DND-41 (cell line): ENCODE data around the gene PREX1.

ENCODE experiments used
- ATAC-seq: fragments of 200-7000 bp; cut with Tn5 transposase; 3 replicates; pipeline ENCODE4 v1.9.1; 2021; ENCODE audit warnings: low read depth; ENCODE audit not compliant: insufficient read depth
- DNase-seq: peaks from one replicate; pipeline ENCODE4 v3.0.0-alpha.2; 2020
- H2AFZ ChIP-seq: 2 replicates; pipeline ENCODE4 v1.6.0; 2012; ENCODE audit warnings: low read depth, low read length
- H3K27ac ChIP-seq: 2 replicates; pipeline ENCODE4 v1.5.1; 2012; ENCODE audit warnings: low read length, inconsistent platforms
- H3K27me3 ChIP-seq: fragments of 200-600 bp; sonication (generic); 2 replicates; pipeline ENCODE4 v1.6.0; 2012; ENCODE audit warnings: low read length, mild to moderate bottlenecking, inconsistent platforms; ENCODE audit not compliant: insufficient read depth, poor library complexity
- H3K36me3 ChIP-seq: 2 replicates; pipeline ENCODE4 v1.5.1; 2012; ENCODE audit warnings: low read length, inconsistent platforms; ENCODE audit not compliant: insufficient read depth
- H3K4me1 ChIP-seq: 2 replicates; pipeline ENCODE4 v1.5.1; 2012; ENCODE audit warnings: mild to moderate bottlenecking, low read length; ENCODE audit not compliant: insufficient read depth
- H3K4me2 ChIP-seq: 2 replicates; pipeline ENCODE4 v1.6.0; 2012; ENCODE audit warnings: mild to moderate bottlenecking, moderate library complexity, low read length, inconsistent platforms; ENCODE audit not compliant: insufficient read depth
- H3K4me3 ChIP-seq, 2 experiments: fragments of 200-600 bp in 1 of 2; shearing (Covaris generic) in 1 of 2; 2 replicates each; pipeline ENCODE4 v1.5.1; 2012 to 2016; ENCODE audit warnings: inconsistent platforms in 2 of 2, low read length in 2 of 2, mild to moderate bottlenecking in 2 of 2, low read depth in 1 of 2, moderate library complexity in 1 of 2
- H3K79me2 ChIP-seq: 2 replicates; pipeline ENCODE4 v1.6.0; 2012; ENCODE audit warnings: low read length, inconsistent platforms; ENCODE audit not compliant: insufficient read depth
- H3K9ac ChIP-seq: 2 replicates; pipeline ENCODE4 v1.6.0; 2012; ENCODE audit warnings: low read depth, mild to moderate bottlenecking, inconsistent platforms, low read length, moderate library complexity
- H3K9me3 ChIP-seq: 2 replicates; pipeline ENCODE4 v1.5.1; 2012; ENCODE audit warnings: low read length, moderate library complexity, mild to moderate bottlenecking, inconsistent platforms; ENCODE audit not compliant: insufficient read depth, severe bottlenecking
- H4K20me1 ChIP-seq: 2 replicates; pipeline ENCODE4 v1.6.0; 2012; ENCODE audit warnings: low read length; ENCODE audit not compliant: insufficient read depth
- EZH2 ChIP-seq: IDR thresholded peaks from 3 replicates; pipeline ENCODE4 v1.6.1; 2012; ENCODE audit warnings: borderline replicate concordance, low read depth, mild to moderate bottlenecking, moderate library complexity, low read length, inconsistent platforms; ENCODE audit not compliant: severe bottlenecking
- TF ChIP-seq, protein P1 (sequence below): IDR thresholded peaks from 2 replicates; pipeline ENCODE4 v1.5.1; 2012; ENCODE audit warnings: borderline replicate concordance, low read length, moderate library complexity, mild to moderate bottlenecking; ENCODE audit not compliant: poor library complexity, severe bottlenecking; ENCODE audit errors: extremely low read depth

Gene PREX1

DNA sequence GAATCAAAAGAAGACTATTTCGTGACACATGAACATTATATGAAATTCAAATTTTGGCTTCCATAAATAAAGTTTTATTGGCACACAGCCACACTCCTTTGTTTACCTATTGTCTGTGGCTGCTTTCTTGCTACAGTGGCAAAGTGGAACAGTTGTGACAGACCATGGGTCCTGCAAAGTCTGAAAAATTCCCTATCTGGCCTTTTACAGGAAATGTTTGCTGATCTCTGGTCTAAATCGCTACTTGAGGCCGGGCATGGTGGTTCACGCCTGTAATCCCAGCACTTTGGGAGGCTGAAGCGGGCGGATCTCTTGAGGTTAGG, 23.1 kb upstream of the PREX1 start:
- H4K20me1 ChIP-seq: no peaks in the 10 kb centered on the region
- H3K36me3 ChIP-seq: no peaks in the 10 kb centered on the region
- DNase-seq (no peak), ATAC-seq (no peak)
- H3K79me2 ChIP-seq: no peaks in the 10 kb centered on the region
- H3K9ac ChIP-seq: no peak overlapping the region
- TF ChIP-seq, protein P1, sequence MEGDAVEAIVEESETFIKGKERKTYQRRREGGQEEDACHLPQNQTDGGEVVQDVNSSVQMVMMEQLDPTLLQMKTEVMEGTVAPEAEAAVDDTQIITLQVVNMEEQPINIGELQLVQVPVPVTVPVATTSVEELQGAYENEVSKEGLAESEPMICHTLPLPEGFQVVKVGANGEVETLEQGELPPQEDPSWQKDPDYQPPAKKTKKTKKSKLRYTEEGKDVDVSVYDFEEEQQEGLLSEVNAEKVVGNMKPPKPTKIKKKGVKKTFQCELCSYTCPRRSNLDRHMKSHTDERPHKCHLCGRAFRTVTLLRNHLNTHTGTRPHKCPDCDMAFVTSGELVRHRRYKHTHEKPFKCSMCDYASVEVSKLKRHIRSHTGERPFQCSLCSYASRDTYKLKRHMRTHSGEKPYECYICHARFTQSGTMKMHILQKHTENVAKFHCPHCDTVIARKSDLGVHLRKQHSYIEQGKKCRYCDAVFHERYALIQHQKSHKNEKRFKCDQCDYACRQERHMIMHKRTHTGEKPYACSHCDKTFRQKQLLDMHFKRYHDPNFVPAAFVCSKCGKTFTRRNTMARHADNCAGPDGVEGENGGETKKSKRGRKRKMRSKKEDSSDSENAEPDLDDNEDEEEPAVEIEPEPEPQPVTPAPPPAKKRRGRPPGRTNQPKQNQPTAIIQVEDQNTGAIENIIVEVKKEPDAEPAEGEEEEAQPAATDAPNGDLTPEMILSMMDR: no peak
- no peak for TF ChIP-seq EZH2
- no peaks in the 10 kb centered on the region for H3K27me3 ChIP-seq
- no peak overlapping the region for H3K4me2 ChIP-seq
- no peak overlapping the region for H3K27ac ChIP-seq
- H3K9me3 ChIP-seq: no peaks in the 10 kb centered on the region
- H3K4me3 ChIP-seq: no peak overlapping the region
- no peaks in the 10 kb centered on the region for H3K4me1 ChIP-seq
- no peak overlapping the region for H2AFZ ChIP-seq

DNA sequence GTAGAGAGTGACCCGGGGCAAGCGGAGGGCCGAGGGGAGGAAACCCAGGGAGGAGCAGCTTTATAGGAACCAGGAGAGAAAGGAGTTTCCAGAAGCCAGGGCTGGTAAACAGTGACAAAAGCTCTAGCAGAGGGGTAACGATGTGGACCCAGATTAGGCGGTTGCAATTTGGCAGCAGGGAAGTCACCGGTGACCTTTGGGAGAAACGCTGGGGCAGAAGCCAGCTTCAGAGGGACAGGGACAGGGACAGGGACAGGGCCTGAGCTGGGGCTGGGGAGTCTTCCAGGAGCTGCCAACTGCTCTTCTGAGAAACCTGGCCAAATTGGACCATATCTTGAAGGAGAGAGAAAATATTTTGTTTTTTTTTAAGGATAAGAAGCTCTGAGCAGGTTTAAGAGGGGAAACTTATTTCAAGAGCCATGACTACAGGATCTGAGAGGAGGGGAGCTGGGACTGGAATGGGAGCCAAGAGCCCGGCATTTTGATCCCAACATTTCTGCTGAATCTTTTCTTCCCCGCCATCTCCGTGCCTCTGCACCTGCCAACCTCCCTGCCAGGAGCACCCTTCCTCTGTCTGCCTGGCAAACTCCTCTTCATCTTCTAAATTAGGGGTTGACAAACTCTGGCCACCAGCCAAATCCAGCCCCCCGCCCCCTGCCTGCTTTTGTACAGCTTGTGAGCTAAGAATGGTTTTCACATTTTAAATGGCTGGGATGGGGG, 22.6 kb upstream of the PREX1 start:
- DNase-seq (no peak), ATAC-seq (no peak)
- Histone ChIP-seq H4K20me1 (no peaks in the 10 kb centered on the region; the same call in 1 of the 2 replicates), H3K27me3 (no peaks in the 10 kb centered on the region), H2AFZ (no peak overlapping the region), H3K79me2 (no peaks in the 10 kb centered on the region), H3K4me3 (no peak overlapping the region), H3K27ac (no peak overlapping the region), H3K9ac (no peak overlapping the region), H3K36me3 (no peaks in the 10 kb centered on the region), H3K4me2 (no peak overlapping the region), H3K4me1 (no peaks in the 10 kb centered on the region), H3K9me3 (no peaks in the 10 kb centered on the region)
- TF ChIP-seq EZH2: no peak
- TF ChIP-seq, protein P1: no peak

DNA sequence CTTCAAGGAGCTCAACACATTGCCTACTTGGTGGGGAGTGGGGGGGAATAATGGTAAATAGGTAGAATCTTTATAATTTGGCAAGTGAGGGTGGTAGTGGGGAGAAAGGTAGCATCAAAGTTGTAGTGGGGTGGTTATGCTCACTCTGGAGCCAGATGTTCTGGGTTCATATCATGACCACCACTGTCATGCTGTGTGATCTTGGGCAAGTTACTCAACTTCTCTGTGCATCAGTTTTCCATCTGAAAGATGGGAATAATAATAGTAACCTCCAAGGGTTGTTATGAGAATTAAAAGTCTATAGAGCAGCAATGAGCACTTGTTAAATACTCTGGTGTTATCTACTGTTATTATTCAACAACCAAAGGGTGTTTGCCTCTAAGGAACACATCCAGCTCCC, 22.0 kb upstream of the PREX1 start:
- no peaks in the 10 kb centered on the region for H3K27me3 ChIP-seq
- no peak overlapping the region for H2AFZ ChIP-seq
- H3K79me2 ChIP-seq: no peaks in the 10 kb centered on the region
- ATAC-seq: no peak
- no peak overlapping the region for H3K4me2 ChIP-seq
- H3K4me1 ChIP-seq: no peaks in the 10 kb centered on the region
- no peak for DNase-seq
- no peaks in the 10 kb centered on the region for H3K9me3 ChIP-seq
- TF ChIP-seq, protein P1: no peak
- no peak for TF ChIP-seq EZH2
- H3K4me3 ChIP-seq: no peak overlapping the region
- H4K20me1 ChIP-seq: no peaks in the 10 kb centered on the region; the same call in 1 of the 2 replicates
- no peak overlapping the region for H3K27ac ChIP-seq
- no peak overlapping the region for H3K9ac ChIP-seq
- H3K36me3 ChIP-seq: no peaks in the 10 kb centered on the region
